Liver (tissue), 9 donors: Measurements from ENCODE around the gene NQO2. TPM values are rescaled to one million over a fixed set of nuclear protein-coding genes. Genes with fewer than 3 reads are reported as not detected.

ENCODE experiments used
- DNase-seq: peaks from one replicate; pipeline ENCODE4 v3.0.0-alpha.2; 2017; ENCODE audit warnings: low spot score
- H3K27ac ChIP-seq, 2 donors: one replicate each; pipeline ENCODE4 v1.7.0; 2013; ENCODE audit warnings: inconsistent platforms in 2 of 2, low read length in 2 of 2, control low read depth in 1 of 2, low read depth in 1 of 2, mild to moderate bottlenecking in 1 of 2
- H3K27me3 ChIP-seq, 4 donors: one replicate each; pipeline versions ENCODE4 v1.6.1 to v1.7.0; 2013; ENCODE audit warnings: low read length in 3 of 4, inconsistent platforms in 1 of 4, mild to moderate bottlenecking in 1 of 4, moderate library complexity in 1 of 4; ENCODE audit not compliant: control insufficient read depth in 4 of 4, insufficient read depth in 4 of 4
- H3K36me3 ChIP-seq, 4 donors: one replicate each; pipeline versions ENCODE4 v1.6.1 to v1.7.0; 2013; ENCODE audit warnings: low read length in 3 of 4, mild to moderate bottlenecking in 3 of 4, low read depth in 1 of 4, moderate library complexity in 1 of 4; ENCODE audit not compliant: control insufficient read depth in 4 of 4, insufficient read depth in 3 of 4
- H3K4me1 ChIP-seq, 4 donors: one replicate each; pipeline versions ENCODE4 v1.6.1 to v1.7.0; 2013; ENCODE audit warnings: low read length in 3 of 4, mild to moderate bottlenecking in 3 of 4, moderate library complexity in 1 of 4; ENCODE audit not compliant: control insufficient read depth in 4 of 4, insufficient read depth in 4 of 4
- H3K4me3 ChIP-seq, 3 donors: one replicate each; pipeline versions ENCODE4 v1.6.1 to v1.7.0; 2013; ENCODE audit warnings: low read length in 3 of 3, control low read depth in 1 of 3, low read depth in 1 of 3, mild to moderate bottlenecking in 1 of 3
- H3K9ac ChIP-seq, 2 donors: one replicate each; pipeline ENCODE4 v1.7.0; 2013; ENCODE audit warnings: low read length in 2 of 2, mild to moderate bottlenecking in 2 of 2, moderate library complexity in 2 of 2, control low read depth in 1 of 2, low read depth in 1 of 2
- H3K9me3 ChIP-seq, 4 donors: one replicate each; pipeline versions ENCODE4 v1.6.1 to v1.7.0; 2013; ENCODE audit warnings: low read length in 3 of 4; ENCODE audit not compliant: control insufficient read depth in 4 of 4
- ATF3 ChIP-seq: IDR thresholded peaks from 2 replicates; pipeline ENCODE4 v1.6.1; 2016; ENCODE audit warnings: antibody characterized with exemption
- EGR1 ChIP-seq, 2 donors: IDR thresholded peaks; 2 replicates each; pipeline ENCODE4 v1.6.1; 2016 to 2018; ENCODE audit warnings: antibody characterized with exemption in 2 of 2, low read depth in 2 of 2
- FOXA1 ChIP-seq: IDR thresholded peaks from 2 replicates; pipeline ENCODE4 v1.6.1; 2016; ENCODE audit warnings: antibody characterized with exemption
- GABPA ChIP-seq, 2 donors: IDR thresholded peaks in 1 of 2; conservative IDR thresholded peaks in 1 of 2; 2 replicates each; pipeline ENCODE4 v1.6.1; 2016; ENCODE audit warnings: antibody characterized with exemption in 2 of 2, mild to moderate bottlenecking in 1 of 2, moderate library complexity in 1 of 2
- HNF4A ChIP-seq, 2 donors: conservative IDR thresholded peaks; 2 replicates each; pipeline ENCODE4 v1.6.1; 2016; ENCODE audit warnings: antibody characterized with exemption in 2 of 2, mild to moderate bottlenecking in 2 of 2
- HNF4G ChIP-seq: IDR thresholded peaks from 2 replicates; pipeline ENCODE4 v1.6.1; 2016; ENCODE audit warnings: antibody characterized with exemption
- JUND ChIP-seq, 2 donors: IDR thresholded peaks; 2 replicates each; pipeline ENCODE4 v1.6.1; 2016; ENCODE audit warnings: antibody characterized with exemption in 2 of 2
- NR2F2 ChIP-seq: IDR thresholded peaks from 2 replicates; pipeline ENCODE4 v1.6.1; 2016; ENCODE audit warnings: antibody characterized with exemption
- RAD21 ChIP-seq, 2 donors: IDR thresholded peaks; 2 replicates each; pipeline ENCODE4 v1.6.1; 2016; ENCODE audit warnings: antibody characterized with exemption in 2 of 2, mild to moderate bottlenecking in 2 of 2
- REST ChIP-seq: IDR thresholded peaks from 2 replicates; pipeline ENCODE4 v1.6.1; 2016; ENCODE audit warnings: antibody characterized with exemption, mild to moderate bottlenecking
- RXRA ChIP-seq, 2 donors: IDR thresholded peaks; 2 replicates each; pipeline ENCODE4 v1.6.1; 2017 to 2018; ENCODE audit warnings: antibody characterized with exemption in 2 of 2, mild to moderate bottlenecking in 1 of 2
- SP1 ChIP-seq: IDR thresholded peaks from 2 replicates; pipeline ENCODE4 v1.6.1; 2018; ENCODE audit warnings: antibody characterized with exemption, mild to moderate bottlenecking
- TAF1 ChIP-seq: conservative IDR thresholded peaks from 2 replicates; pipeline ENCODE4 v1.6.1; 2016; ENCODE audit warnings: antibody characterized with exemption, mild to moderate bottlenecking
- WGBS: extraction: QIAGEN DNeasy Blood & Tissue Kit; methylation state at CpG from one replicate; pipeline ENCODE4 v1.1.7; 2013; 5-methylcytosine and 5-hydroxymethylcytosine counted together
- polyA plus RNA-seq, 2 donors: library from polyadenylated mRNA; stranded (reverse) in 1 of 2; unstranded in 1 of 2; fragments of 200-250 nt in 1 of 2; fragments of >200 nt in 1 of 2; fragmentation: Nextera tagmentation in 1 of 2; extraction: Ambion mirVana in 1 of 2; gene quantifications; one replicate each; pipeline versions ENCODE4 v1.2.1 to v1.2.3, GENCODE V29; 2013 to 2015
- total RNA-seq, 2 donors: library from RNA; depleted of rRNA; stranded (reverse); fragments of >200 nt; gene quantifications; one replicate each; pipeline ENCODE4 v1.2.3, GENCODE V29; 2014
- TF ChIP-seq, protein P1 (sequence below): IDR thresholded peaks from 2 replicates; pipeline ENCODE4 v1.6.1; 2016; ENCODE audit warnings: antibody characterized with exemption
- donor health status: healthy.
- donor health status: healthy.
- donor health status: healthy.
- donor health status: healthy.
- donor health status: healthy.

Gene NQO2
- total and polyA plus RNA-seq, 4 donors: 11.5 to 127 (median 92.7) TPM

GRCh38 chr6:2990932-2991506 is 8.7 kb upstream of the NQO2 start:
- H3K9ac ChIP-seq: peak overlapping the region in 1 of 2 donors; percentile 83
- H3K36me3 ChIP-seq: no peaks in the 10 kb centered on the region
- peaks cover 3 to 9% (median 6%) of the 10 kb centered on the region in 4 donors for H3K4me1 ChIP-seq
- WGBS: 4% methylated on average over 10 of the region's 10 CpGs
- no peaks in the 10 kb centered on the region for H3K9me3 ChIP-seq
- DNase-seq: no peak
- H3K27me3 ChIP-seq: no peaks in the 10 kb centered on the region
- TF ChIP-seq TAF1 (no peak), GABPA (IDR thresholded peaks at IDR 0.05 in 1 of 2, conservative IDR thresholded peaks at IDR 0.05 in 1 of 2) (no peak), SP1 (no peak)
- peak overlapping the region; percentile 94 to 100 for H3K27ac ChIP-seq
- H3K4me3 ChIP-seq: peak overlapping the region; percentile 63 to 97 (median 73)

- WGBS: 79% methylated on average over 6 of the region's 6 CpGs
- no peak for TF ChIP-seq JUND (IDR thresholded peaks at IDR 0.05)
- no peak for TF ChIP-seq RXRA (IDR thresholded peaks at IDR 0.05)
- no peak for TF ChIP-seq HNF4A (conservative IDR thresholded peaks at IDR 0.05)
- TF ChIP-seq ATF3: no peak
- Histone ChIP-seq H3K4me1 (peaks cover 3 to 9% (median 6%) of the 10 kb centered on the region in 4 donors), H3K9me3 (no peaks in the 10 kb centered on the region), H3K4me3 (no peak overlapping the region), H3K36me3 (no peaks in the 10 kb centered on the region), H3K27ac (no peak overlapping the region), H3K27me3 (no peaks in the 10 kb centered on the region), H3K9ac (no peak overlapping the region)
- no peak for DNase-seq
These were observed 7.2 kb upstream of the NQO2 start for GRCh38 chr6:2992330-2992979.

DNA sequence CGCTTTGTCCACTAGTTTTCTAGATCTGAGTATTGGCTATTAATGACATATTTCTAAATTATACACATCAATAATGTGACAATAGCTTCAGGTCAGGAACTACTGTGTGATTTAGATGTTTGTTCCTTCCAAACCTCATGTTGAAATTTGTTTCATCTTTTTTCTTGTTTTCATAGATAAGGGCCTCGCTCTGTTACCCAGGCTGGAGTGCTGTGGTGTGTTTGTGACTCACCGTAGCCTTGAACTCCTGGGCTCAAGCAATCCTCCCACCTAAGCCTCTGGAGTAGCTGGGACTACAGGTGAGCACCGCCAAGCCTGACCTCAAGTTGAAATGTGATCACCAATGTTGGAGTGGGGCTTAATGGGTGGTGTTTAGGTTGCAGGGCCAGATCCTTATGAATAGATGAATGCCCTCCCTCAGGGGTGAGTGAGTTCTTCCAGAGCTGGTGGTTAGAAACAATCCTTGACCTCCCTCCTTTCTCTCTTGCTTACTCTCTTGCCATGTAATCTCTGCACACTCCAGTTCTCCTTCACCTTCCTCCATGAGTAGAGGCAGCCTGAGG is 5.9 kb upstream of the NQO2 start:
- no peak for DNase-seq
- WGBS: 91% methylated on average over 4 of the region's 4 CpGs

More for the DNA sequence above, 5.9 kb upstream of the NQO2 start:
- Histone ChIP-seq H3K9me3 (no peaks in the 10 kb centered on the region), H3K27ac (no peak overlapping the region), H3K4me1 (peaks cover 0 to 8% (median 5%) of the 10 kb centered on the region in 4 donors), H3K36me3 (no peaks in the 10 kb centered on the region), H3K4me3 (no peak overlapping the region), H3K27me3 (no peaks in the 10 kb centered on the region), H3K9ac (no peak overlapping the region)
- TF ChIP-seq REST (no peak), EGR1 (IDR thresholded peaks at IDR 0.05; ENCODE audit: low read depth in 2 of 2) (no peak), NR2F2 (no peak), JUND (IDR thresholded peaks at IDR 0.05) (no peak), TAF1 (no peak), FOXA1 (no peak), RXRA (IDR thresholded peaks at IDR 0.05) (no peak), RAD21 (IDR thresholded peaks at IDR 0.05) (no peak), HNF4G (no peak)
- TF ChIP-seq, protein P1, sequence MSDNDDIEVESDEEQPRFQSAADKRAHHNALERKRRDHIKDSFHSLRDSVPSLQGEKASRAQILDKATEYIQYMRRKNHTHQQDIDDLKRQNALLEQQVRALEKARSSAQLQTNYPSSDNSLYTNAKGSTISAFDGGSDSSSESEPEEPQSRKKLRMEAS: no peak
